Suprapubic skin (tissue), 4 donors: ENCODE measurements around the gene CIITA. TPM values are rescaled to one million over a fixed set of nuclear protein-coding genes. Genes with fewer than 3 reads are reported as not detected.

Experiments used
- DNase-seq, 2 donors: peaks; one replicate each; pipeline ENCODE4 v3.0.0-alpha.2; 2019; ENCODE audit warnings: low spot score in 2 of 2
- H3K27ac ChIP-seq: fragments of 200-600 bp; sonication (generic); one replicate; pipeline ENCODE4 v1.5.1; 2019
- H3K27me3 ChIP-seq: fragments of 200-600 bp; sonication (generic); one replicate; pipeline ENCODE4 v1.5.1; 2019
- H3K36me3 ChIP-seq: fragments of 200-600 bp; sonication (generic); one replicate; pipeline ENCODE4 v1.5.1; 2019
- H3K4me1 ChIP-seq: fragments of 200-600 bp; sonication (generic); one replicate; pipeline ENCODE4 v1.5.1; 2019
- H3K4me3 ChIP-seq: fragments of 200-600 bp; sonication (generic); one replicate; pipeline ENCODE4 v1.5.1; 2019; ENCODE audit warnings: mild to moderate bottlenecking
- H3K9me3 ChIP-seq: fragments of 200-600 bp; sonication (generic); one replicate; pipeline ENCODE4 v1.5.1; 2019
- EP300 ChIP-seq: sonication (generic); formaldehyde crosslinking; IDR thresholded peaks from one replicate; pipeline ENCODE4 v1.6.1; 2017; ENCODE audit warnings: antibody characterized with exemption
- POLR2A ChIP-seq, 2 donors: fragments of 450-650 bp; IDR thresholded peaks; one replicate each; pipeline ENCODE4 v1.6.1; 2017; ENCODE audit warnings: antibody characterized with exemption in 2 of 2, mild to moderate bottlenecking in 2 of 2, moderate library complexity in 2 of 2
- POLR2AphosphoS5 ChIP-seq, 3 donors: sonication (generic); formaldehyde crosslinking; IDR thresholded peaks; one replicate each; pipeline ENCODE4 v1.6.1; 2017; ENCODE audit warnings: antibody characterized with exemption in 3 of 3
- WGBS: methylation state at CpG from one replicate; pipeline ENCODE4 v1.1.5; 2018; 5-methylcytosine and 5-hydroxymethylcytosine counted together
- total RNA-seq, 4 donors: library from RNA; depleted of rRNA; stranded (reverse); fragments of >200 nt; gene quantifications; one replicate each; pipeline ENCODE4 v1.1.0, GENCODE V29; 2016
- TF ChIP-seq, protein P1 (sequence below), 2 donors: fragments of 200-600 bp in 1 of 2; fragments of 450-650 bp in 1 of 2; sonication (generic) in 1 of 2; IDR thresholded peaks; one replicate each; pipeline ENCODE4 v1.5.1; 2016 to 2019; ENCODE audit warnings: antibody characterized with exemption in 2 of 2, mild to moderate bottlenecking in 1 of 2, moderate library complexity in 1 of 2

Gene CIITA
- total RNA-seq, 4 donors from 2014 or later: 9.7 to 35.2 (median 18.5) TPM

DNA sequence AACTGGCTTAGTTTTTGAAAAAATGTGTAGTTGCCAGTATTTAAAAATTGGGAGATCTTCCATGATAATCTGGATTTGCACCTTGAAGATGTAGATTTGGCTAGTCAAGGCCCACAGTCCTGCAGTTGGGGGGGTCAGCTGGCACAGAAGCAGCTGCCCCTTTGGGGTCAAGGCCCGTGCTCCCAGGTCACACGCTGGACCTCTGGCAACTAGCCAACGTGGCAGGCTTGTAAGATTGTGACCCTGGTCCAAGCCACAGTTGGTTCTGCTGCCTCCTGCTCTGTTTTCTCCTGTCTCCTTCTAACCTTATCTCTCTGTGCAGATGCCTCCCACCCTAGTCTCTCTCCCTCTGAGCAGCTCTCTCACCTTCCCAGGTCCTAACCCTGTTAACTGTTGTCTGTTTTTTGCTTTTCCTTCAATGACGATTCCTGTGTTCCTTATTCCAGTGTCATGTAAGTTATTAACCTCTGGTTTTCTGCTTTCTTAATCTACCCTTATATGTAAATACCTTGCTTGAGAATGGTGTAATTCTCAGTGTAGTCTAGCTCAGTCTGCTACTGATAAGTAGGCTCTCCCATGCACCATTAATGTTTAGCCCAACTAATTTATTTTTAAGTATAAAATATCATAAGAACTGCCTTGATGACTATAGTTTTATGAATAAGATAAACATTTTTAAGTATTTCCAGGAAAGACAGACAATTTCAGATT is 95.3 kb downstream of the CIITA start:
- peaks cover 12% of the 10 kb centered on the region for H3K36me3 ChIP-seq

GRCh38 chr16:10972819-10973464 is 95.9 kb downstream of the CIITA start:
- Histone ChIP-seq H3K27me3 (no peaks in the 10 kb centered on the region), H3K9me3 (no peaks in the 10 kb centered on the region), H3K36me3 (peaks cover 14% of the 10 kb centered on the region), H3K4me1 (peaks cover 9% of the 10 kb centered on the region), H3K4me3 (no peak overlapping the region), H3K27ac (no peak overlapping the region)
- WGBS: 86% methylated on average over 12 of the region's 12 CpGs
- TF ChIP-seq, protein P1, sequence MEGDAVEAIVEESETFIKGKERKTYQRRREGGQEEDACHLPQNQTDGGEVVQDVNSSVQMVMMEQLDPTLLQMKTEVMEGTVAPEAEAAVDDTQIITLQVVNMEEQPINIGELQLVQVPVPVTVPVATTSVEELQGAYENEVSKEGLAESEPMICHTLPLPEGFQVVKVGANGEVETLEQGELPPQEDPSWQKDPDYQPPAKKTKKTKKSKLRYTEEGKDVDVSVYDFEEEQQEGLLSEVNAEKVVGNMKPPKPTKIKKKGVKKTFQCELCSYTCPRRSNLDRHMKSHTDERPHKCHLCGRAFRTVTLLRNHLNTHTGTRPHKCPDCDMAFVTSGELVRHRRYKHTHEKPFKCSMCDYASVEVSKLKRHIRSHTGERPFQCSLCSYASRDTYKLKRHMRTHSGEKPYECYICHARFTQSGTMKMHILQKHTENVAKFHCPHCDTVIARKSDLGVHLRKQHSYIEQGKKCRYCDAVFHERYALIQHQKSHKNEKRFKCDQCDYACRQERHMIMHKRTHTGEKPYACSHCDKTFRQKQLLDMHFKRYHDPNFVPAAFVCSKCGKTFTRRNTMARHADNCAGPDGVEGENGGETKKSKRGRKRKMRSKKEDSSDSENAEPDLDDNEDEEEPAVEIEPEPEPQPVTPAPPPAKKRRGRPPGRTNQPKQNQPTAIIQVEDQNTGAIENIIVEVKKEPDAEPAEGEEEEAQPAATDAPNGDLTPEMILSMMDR (IDR thresholded peaks at IDR 0.05): no peak
- no peak for TF ChIP-seq POLR2AphosphoS5 (IDR thresholded peaks at IDR 0.05)
- TF ChIP-seq POLR2A (IDR thresholded peaks at IDR 0.05): no peak
- no peak for TF ChIP-seq EP300
- no peak for DNase-seq

More for the DNA sequence above, 95.3 kb downstream of the CIITA start:
- H3K9me3 ChIP-seq: no peaks in the 10 kb centered on the region
- H3K27ac ChIP-seq: no peak overlapping the region
- H3K4me3 ChIP-seq: no peak overlapping the region
- no peak for TF ChIP-seq EP300
- TF ChIP-seq, protein P1 (IDR thresholded peaks at IDR 0.05): no peak
- TF ChIP-seq POLR2A (IDR thresholded peaks at IDR 0.05): no peak
- no peak for TF ChIP-seq POLR2AphosphoS5 (IDR thresholded peaks at IDR 0.05)
- no peaks in the 10 kb centered on the region for H3K27me3 ChIP-seq
- H3K4me1 ChIP-seq: peaks cover 9% of the 10 kb centered on the region
- no peak for DNase-seq
- 44% methylated on average over 4 of the region's 4 CpGs for WGBS

DNA sequence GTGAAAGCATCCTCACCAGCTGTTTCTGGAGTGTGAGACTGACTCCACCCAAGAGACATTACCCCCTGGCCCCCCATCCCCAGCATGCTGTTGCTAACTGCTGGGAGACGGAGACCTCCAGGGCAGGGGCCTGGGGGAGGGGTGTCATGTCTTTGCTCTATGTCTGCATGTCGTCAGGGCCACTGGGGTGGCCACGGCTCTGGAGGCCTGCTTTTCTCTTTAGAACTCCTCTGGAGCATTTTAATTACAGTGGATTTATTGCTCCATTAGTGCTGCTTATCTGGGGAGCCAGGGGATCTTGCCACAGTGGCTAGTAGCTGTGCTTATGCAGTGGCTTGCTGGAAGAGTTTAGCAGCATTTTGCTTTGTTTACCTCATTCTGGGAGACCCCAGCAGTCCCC is 99.6 kb downstream of the CIITA start:
- H3K36me3 ChIP-seq: peaks cover 18% of the 10 kb centered on the region
- H3K27me3 ChIP-seq: no peaks in the 10 kb centered on the region
- no peaks in the 10 kb centered on the region for H3K9me3 ChIP-seq
- no peak overlapping the region for H3K4me3 ChIP-seq
- H3K27ac ChIP-seq: no peak overlapping the region
- no peak for DNase-seq
- WGBS: 100% methylated on average over 2 of the region's 3 CpGs
- peaks cover 30% of the 10 kb centered on the region for H3K4me1 ChIP-seq
- no peak for TF ChIP-seq POLR2AphosphoS5 (IDR thresholded peaks at IDR 0.05)
- no peak for TF ChIP-seq POLR2A (IDR thresholded peaks at IDR 0.05)
- TF ChIP-seq EP300: no peak
- TF ChIP-seq, protein P1 (IDR thresholded peaks at IDR 0.05): no peak

- no peak overlapping the region for H3K4me3 ChIP-seq
- peaks cover 15% of the 10 kb centered on the region for H3K36me3 ChIP-seq
- peaks cover 37% of the 10 kb centered on the region for H3K4me1 ChIP-seq
- H3K27me3 ChIP-seq: no peaks in the 10 kb centered on the region
- TF ChIP-seq POLR2AphosphoS5 (IDR thresholded peaks at IDR 0.05) (no peak), EP300 (no peak), POLR2A (IDR thresholded peaks at IDR 0.05) (no peak)
- TF ChIP-seq, protein P1 (IDR thresholded peaks at IDR 0.05): no peak
- no peaks in the 10 kb centered on the region for H3K9me3 ChIP-seq
- no peak for DNase-seq
- 99% methylated on average over 5 of the region's 6 CpGs for WGBS
- H3K27ac ChIP-seq: no peak overlapping the region
Observed at GRCh38 chr16:10978124-10978523, 101.1 kb downstream of the CIITA start.

DNA sequence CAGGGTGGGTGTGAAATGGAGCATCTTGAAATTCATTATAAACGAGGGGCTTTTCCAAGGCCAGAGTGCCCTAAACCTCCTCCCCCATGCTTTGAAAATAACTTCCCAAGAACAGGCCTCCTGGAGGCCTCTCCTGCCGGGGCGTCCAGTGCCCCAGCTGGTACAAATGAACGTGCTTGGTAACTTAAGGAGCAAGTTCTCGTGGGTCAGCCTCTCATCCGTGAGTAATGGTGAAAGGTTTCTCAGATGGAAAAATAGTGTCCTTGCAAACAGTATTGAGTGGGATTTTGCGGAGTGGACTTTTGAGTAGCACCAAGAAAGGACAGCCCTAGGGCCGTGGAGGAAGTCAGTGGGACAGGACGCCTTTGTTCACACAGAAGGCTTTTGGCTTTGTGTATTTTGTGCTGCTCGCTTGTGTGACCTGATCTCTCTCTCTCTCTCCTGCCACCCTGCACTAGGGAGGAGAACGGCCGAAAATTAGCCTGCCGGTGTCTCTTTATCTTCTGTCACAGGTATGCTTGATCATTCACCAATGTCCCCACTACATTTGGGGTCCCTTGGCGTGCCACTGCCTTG is 102.0 kb downstream of the CIITA start:
- peaks cover 12% of the 10 kb centered on the region for H3K36me3 ChIP-seq

More for the DNA sequence above, 102.0 kb downstream of the CIITA start:
- no peak overlapping the region for H3K4me3 ChIP-seq
- no peaks in the 10 kb centered on the region for H3K9me3 ChIP-seq
- H3K27me3 ChIP-seq: no peaks in the 10 kb centered on the region
- TF ChIP-seq POLR2AphosphoS5 (IDR thresholded peaks at IDR 0.05): no peak
- no peak for TF ChIP-seq EP300
- TF ChIP-seq, protein P1 (IDR thresholded peaks at IDR 0.05): no peak
- no peak for TF ChIP-seq POLR2A (IDR thresholded peaks at IDR 0.05)
- peak overlapping the region; percentile 53 for H3K27ac ChIP-seq
- 91% methylated on average over 14 of the region's 14 CpGs for WGBS
- peaks cover 38% of the 10 kb centered on the region for H3K4me1 ChIP-seq
- DNase-seq: no peak
